GM15510 (cell line): ENCODE measurements around the gene AVPR2.

Source experiments
- POLR2A ChIP-seq: IDR thresholded peaks from 3 replicates; pipeline ENCODE4 v1.6.1; 2011; ENCODE audit warnings: borderline replicate concordance; ENCODE audit not compliant: insufficient read length; ENCODE audit errors: extremely low read depth

The AVPR2 gene

GRCh38 chrX:153903991-153904957, at the start of gene AVPR2:
TSS of gene AVPR2 (plus strand) at chrX:153904673. CDS start at chrX:153905146, 473 bp downstream.
- no peak for TF ChIP-seq POLR2A

- TF ChIP-seq POLR2A: no peak
These were observed 49.8 kb upstream of the AVPR2 start for GRCh38 chrX:153854702-153855101.

- no peak for TF ChIP-seq POLR2A
These were observed 47.0 kb upstream of the AVPR2 start for GRCh38 chrX:153857348-153857903.

GRCh38 chrX:153861151-153861550, 43.3 kb upstream of the AVPR2 start:
- TF ChIP-seq POLR2A: no peak

- TF ChIP-seq POLR2A: no peak
These were observed 42.7 kb upstream of the AVPR2 start for GRCh38 chrX:153861733-153862310.

- TF ChIP-seq POLR2A: no peak
These were observed 41.9 kb upstream of the AVPR2 start for GRCh38 chrX:153862369-153863250.

- no peak for TF ChIP-seq POLR2A
These were observed 41.1 kb upstream of the AVPR2 start for GRCh38 chrX:153863251-153863991.

- TF ChIP-seq POLR2A: no peak
These were observed 40.4 kb upstream of the AVPR2 start for GRCh38 chrX:153864101-153864500.

GRCh38 chrX:153864561-153865320, 39.7 kb upstream of the AVPR2 start:
- no peak for TF ChIP-seq POLR2A

- no peak for TF ChIP-seq POLR2A
These were observed 39.2 kb upstream of the AVPR2 start for GRCh38 chrX:153865321-153865580.

GRCh38 chrX:153865685-153866084, 38.8 kb upstream of the AVPR2 start:
- no peak for TF ChIP-seq POLR2A

GRCh38 chrX:153866302-153867019, 38.0 kb upstream of the AVPR2 start:
- no peak for TF ChIP-seq POLR2A

GRCh38 chrX:153867139-153867538, 37.3 kb upstream of the AVPR2 start:
- no peak for TF ChIP-seq POLR2A
